Measurements from ENCODE around the gene ERC2. TPM values are rescaled to one million over a fixed set of nuclear protein-coding genes. Genes with fewer than 3 reads are reported as not detected.

The ERC2 gene
- total RNA-seq, 1 donor from 2014 or later: not detected

GRCh38 chr3:56131974-56132590 lies 336.2 kb downstream of the ERC2 start:
- H3K27me3 Mint-ChIP-seq: peaks cover 7% of the 10 kb centered on the region
- no peak for DNase-seq
- peak overlapping the region; percentile 52 for H3K27ac Mint-ChIP-seq
- no peaks in the 10 kb centered on the region for H3K36me3 Mint-ChIP-seq (ENCODE audit: low read depth)
- H3K4me3 Mint-ChIP-seq: no peak overlapping the region
- intact Hi-C loops (cut with micrococcal nuclease): loop anchor here (5.0 kb wide), 1 partner anchor 160 kb away; no protein-coding TSS in a partner anchor
- no peaks in the 10 kb centered on the region for H3K9me3 Mint-ChIP-seq
- H3K4me1 Mint-ChIP-seq: peaks cover 4% of the 10 kb centered on the region

- intact Hi-C loops (cut with micrococcal nuclease): loop anchor here (5.0 kb wide), 1 partner anchor 162 kb away; no protein-coding TSS in a partner anchor
- Mint-ChIP-seq H3K9me3 (no peaks in the 10 kb centered on the region), H3K36me3 (ENCODE audit: low read depth) (no peaks in the 10 kb centered on the region), H3K27ac (no peak overlapping the region), H3K4me3 (no peak overlapping the region), H3K27me3 (peaks cover 5% of the 10 kb centered on the region), H3K4me1 (peaks cover 4% of the 10 kb centered on the region)
- DNase-seq: no peak
Measured at GRCh38 chr3:56130036-56130435, 338.2 kb downstream of the ERC2 start.

GRCh38 chr3:56126632-56127031 lies 341.6 kb downstream of the ERC2 start:
- H3K27ac Mint-ChIP-seq: no peak overlapping the region
- no peaks in the 10 kb centered on the region for H3K36me3 Mint-ChIP-seq (ENCODE audit: low read depth)
- no peak for DNase-seq
- H3K27me3 Mint-ChIP-seq: peaks cover 5% of the 10 kb centered on the region
- no peaks in the 10 kb centered on the region for H3K9me3 Mint-ChIP-seq
- intact Hi-C loops (cut with micrococcal nuclease): no loop called here
- H3K4me1 Mint-ChIP-seq: no peaks in the 10 kb centered on the region
- H3K4me3 Mint-ChIP-seq: no peak overlapping the region

GRCh38 chr3:56125358-56126005 lies 342.8 kb downstream of the ERC2 start:
- H3K9me3 Mint-ChIP-seq: no peaks in the 10 kb centered on the region
- H3K27ac Mint-ChIP-seq: no peak overlapping the region
- H3K4me1 Mint-ChIP-seq: no peaks in the 10 kb centered on the region
- no peak overlapping the region for H3K4me3 Mint-ChIP-seq
- H3K36me3 Mint-ChIP-seq (ENCODE audit: low read depth): no peaks in the 10 kb centered on the region
- H3K27me3 Mint-ChIP-seq: peaks cover 3% of the 10 kb centered on the region
- DNase-seq: no peak
- intact Hi-C loops (cut with micrococcal nuclease): no loop called here

GRCh38 chr3:56124546-56124945 lies 343.7 kb downstream of the ERC2 start:
- Mint-ChIP-seq H3K27ac (no peak overlapping the region), H3K27me3 (peaks cover 3% of the 10 kb centered on the region), H3K36me3 (ENCODE audit: low read depth) (no peaks in the 10 kb centered on the region), H3K4me3 (no peak overlapping the region), H3K9me3 (no peaks in the 10 kb centered on the region), H3K4me1 (no peaks in the 10 kb centered on the region)
- intact Hi-C loops (cut with micrococcal nuclease): no loop called here
- no peak for DNase-seq

- Mint-ChIP-seq H3K27me3 (no peaks in the 10 kb centered on the region), H3K9me3 (no peaks in the 10 kb centered on the region), H3K27ac (no peak overlapping the region), H3K36me3 (ENCODE audit: low read depth) (no peaks in the 10 kb centered on the region), H3K4me3 (no peak overlapping the region), H3K4me1 (no peaks in the 10 kb centered on the region)
- intact Hi-C loops (cut with micrococcal nuclease): no loop called here
- no peak for DNase-seq
Measured at GRCh38 chr3:56123487-56123886, 344.8 kb downstream of the ERC2 start.

GRCh38 chr3:56122911-56123310 lies 345.4 kb downstream of the ERC2 start:
- Mint-ChIP-seq H3K27ac (no peak overlapping the region), H3K27me3 (no peaks in the 10 kb centered on the region), H3K4me3 (no peak overlapping the region), H3K9me3 (no peaks in the 10 kb centered on the region), H3K36me3 (ENCODE audit: low read depth) (no peaks in the 10 kb centered on the region), H3K4me1 (no peaks in the 10 kb centered on the region)
- intact Hi-C loops (cut with micrococcal nuclease): no loop called here
- DNase-seq: no peak

- Mint-ChIP-seq H3K9me3 (no peaks in the 10 kb centered on the region), H3K4me3 (no peak overlapping the region), H3K36me3 (ENCODE audit: low read depth) (no peaks in the 10 kb centered on the region), H3K27ac (no peak overlapping the region), H3K4me1 (no peaks in the 10 kb centered on the region), H3K27me3 (no peaks in the 10 kb centered on the region)
- intact Hi-C loops (cut with micrococcal nuclease): no loop called here
- no peak for DNase-seq
Measured at GRCh38 chr3:56121716-56122115, 346.6 kb downstream of the ERC2 start.

- Mint-ChIP-seq H3K4me3 (no peak overlapping the region), H3K27me3 (no peaks in the 10 kb centered on the region), H3K4me1 (no peaks in the 10 kb centered on the region), H3K27ac (no peak overlapping the region), H3K36me3 (ENCODE audit: low read depth) (no peaks in the 10 kb centered on the region), H3K9me3 (no peaks in the 10 kb centered on the region)
- intact Hi-C loops (cut with micrococcal nuclease): no loop called here
- DNase-seq: no peak
Measured at GRCh38 chr3:56119575-56120349, 348.5 kb downstream of the ERC2 start.

GRCh38 chr3:56118968-56119367 lies 349.3 kb downstream of the ERC2 start:
- H3K27ac Mint-ChIP-seq: no peak overlapping the region
- no peak overlapping the region for H3K4me3 Mint-ChIP-seq
- H3K4me1 Mint-ChIP-seq: no peaks in the 10 kb centered on the region
- peaks cover 3% of the 10 kb centered on the region for H3K9me3 Mint-ChIP-seq
- H3K27me3 Mint-ChIP-seq: no peaks in the 10 kb centered on the region
- intact Hi-C loops (cut with micrococcal nuclease): no loop called here
- DNase-seq: no peak
- H3K36me3 Mint-ChIP-seq (ENCODE audit: low read depth): no peaks in the 10 kb centered on the region

GRCh38 chr3:56115698-56116097 lies 352.6 kb downstream of the ERC2 start:
- no peaks in the 10 kb centered on the region for H3K4me1 Mint-ChIP-seq
- H3K9me3 Mint-ChIP-seq: peaks cover 3% of the 10 kb centered on the region
- no peak overlapping the region for H3K27ac Mint-ChIP-seq
- intact Hi-C loops (cut with micrococcal nuclease): no loop called here
- H3K4me3 Mint-ChIP-seq: no peak overlapping the region
- no peaks in the 10 kb centered on the region for H3K36me3 Mint-ChIP-seq (ENCODE audit: low read depth)
- no peak for DNase-seq
- H3K27me3 Mint-ChIP-seq: no peaks in the 10 kb centered on the region

- Mint-ChIP-seq H3K27me3 (no peaks in the 10 kb centered on the region), H3K4me1 (no peaks in the 10 kb centered on the region), H3K4me3 (no peak overlapping the region), H3K36me3 (ENCODE audit: low read depth) (no peaks in the 10 kb centered on the region), H3K27ac (no peak overlapping the region), H3K9me3 (peaks cover 3% of the 10 kb centered on the region)
- DNase-seq: no peak
- intact Hi-C loops (cut with micrococcal nuclease): no loop called here
Measured at GRCh38 chr3:56115199-56115598, 353.1 kb downstream of the ERC2 start.

- DNase-seq: no peak
- H3K27ac Mint-ChIP-seq: no peak overlapping the region
- intact Hi-C loops (cut with micrococcal nuclease): no loop called here
- no peak overlapping the region for H3K4me3 Mint-ChIP-seq
- no peaks in the 10 kb centered on the region for H3K27me3 Mint-ChIP-seq
- H3K4me1 Mint-ChIP-seq: no peaks in the 10 kb centered on the region
- H3K9me3 Mint-ChIP-seq: peaks cover 3% of the 10 kb centered on the region
- no peaks in the 10 kb centered on the region for H3K36me3 Mint-ChIP-seq (ENCODE audit: low read depth)
Measured at GRCh38 chr3:56113908-56114307, 354.4 kb downstream of the ERC2 start.

- Mint-ChIP-seq H3K27me3 (no peaks in the 10 kb centered on the region), H3K4me1 (no peaks in the 10 kb centered on the region), H3K36me3 (ENCODE audit: low read depth) (no peaks in the 10 kb centered on the region), H3K9me3 (peaks cover 3% of the 10 kb centered on the region), H3K4me3 (no peak overlapping the region), H3K27ac (no peak overlapping the region)
- intact Hi-C loops (cut with micrococcal nuclease): no loop called here
- DNase-seq: no peak
Measured at GRCh38 chr3:56113231-56113630, 355.0 kb downstream of the ERC2 start.
